ENCODE data around the gene ARF6. TPM values are rescaled to one million over a fixed set of nuclear protein-coding genes. Genes with fewer than 3 reads are reported as not detected.

ARF6 gene
- total RNA-seq, 1 donor from 2014 or later = 61.5 TPM

- Histone ChIP-seq H3K4me1 (no peaks in the 10 kb centered on the region), H3K9me3 (no peaks in the 10 kb centered on the region), H3K27ac (no peak overlapping the region), H3K4me3 (no peak overlapping the region), H3K36me3 (no peaks in the 10 kb centered on the region), H3K27me3 (no peaks in the 10 kb centered on the region)
- no peak for DNase-seq
- intact Hi-C loops (cut with DNase I) = no loop called here
- no peak for TF ChIP-seq CTCF (IDR thresholded peaks at IDR 0.05)
- ATAC-seq = no peak
These were observed 11.4 kb upstream of the ARF6 start for GRCh38 chr14:49881350-49882001.

- intact Hi-C loops (cut with DNase I) = no loop called here
- no peak overlapping the region for H3K27ac ChIP-seq
- no peaks in the 10 kb centered on the region for H3K4me1 ChIP-seq
- H3K9me3 ChIP-seq = no peaks in the 10 kb centered on the region
- ATAC-seq (peak; percentile 49), DNase-seq (no peak)
- H3K27me3 ChIP-seq = no peaks in the 10 kb centered on the region
- no peaks in the 10 kb centered on the region for H3K36me3 ChIP-seq
- no peak for TF ChIP-seq CTCF (IDR thresholded peaks at IDR 0.05)
- no peak overlapping the region for H3K4me3 ChIP-seq
These were observed 9.8 kb upstream of the ARF6 start for GRCh38 chr14:49882826-49883694.

- Histone ChIP-seq H3K36me3 (no peaks in the 10 kb centered on the region), H3K4me1 (peaks cover 5% of the 10 kb centered on the region), H3K27ac (no peak overlapping the region), H3K27me3 (no peaks in the 10 kb centered on the region), H3K9me3 (no peaks in the 10 kb centered on the region), H3K4me3 (no peak overlapping the region)
- intact Hi-C loops (cut with DNase I) = no loop called here
- no peak for ATAC-seq
- TF ChIP-seq CTCF (IDR thresholded peaks at IDR 0.05) = no peak
- DNase-seq = no peak
These were observed 6.4 kb upstream of the ARF6 start for GRCh38 chr14:49886523-49886922.

DNA sequence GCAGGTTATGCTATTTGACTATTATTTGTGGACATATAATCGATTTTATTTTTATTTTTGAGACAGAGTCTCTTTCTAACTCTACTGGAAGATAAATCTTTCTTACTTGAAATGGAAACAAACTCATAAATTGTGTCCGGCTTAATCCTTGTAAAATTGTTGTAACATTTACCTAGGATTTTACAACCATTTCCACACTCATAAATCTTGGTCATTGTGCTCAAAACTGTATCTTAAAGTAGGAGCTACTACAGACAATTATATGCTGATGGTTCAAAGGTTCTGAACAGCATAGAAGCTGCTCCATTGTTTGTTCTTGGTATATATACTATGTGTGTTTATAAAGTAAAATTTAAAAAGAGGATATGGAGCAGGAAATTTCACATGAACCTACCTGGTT lies 4.6 kb upstream of the ARF6 start:
- no peak for DNase-seq
- Histone ChIP-seq H3K4me1 (peaks cover 10% of the 10 kb centered on the region), H3K4me3 (no peak overlapping the region), H3K9me3 (no peaks in the 10 kb centered on the region), H3K36me3 (no peaks in the 10 kb centered on the region), H3K27ac (no peak overlapping the region), H3K27me3 (no peaks in the 10 kb centered on the region)
- TF ChIP-seq CTCF (IDR thresholded peaks at IDR 0.05) = no peak
- no peak for ATAC-seq
- intact Hi-C loops (cut with DNase I) = no loop called here

GRCh38 chr14:49892301-49892635 lies 614 bp upstream of the ARF6 start:
- intact Hi-C loops (cut with DNase I) = loop anchor here (5.0 kb wide), 1 partner anchor 110 kb away; no protein-coding TSS in a partner anchor
- H3K4me1 ChIP-seq = peaks cover 35% of the 10 kb centered on the region
- ATAC-seq = peak; percentile 67
- H3K9me3 ChIP-seq = no peaks in the 10 kb centered on the region
- peak overlapping the region; percentile 86 for H3K4me3 ChIP-seq
- no peak for TF ChIP-seq CTCF (IDR thresholded peaks at IDR 0.05)
- peaks cover 24% of the 10 kb centered on the region for H3K36me3 ChIP-seq
- H3K27ac ChIP-seq = peak overlapping the region; percentile 98
- no peak for DNase-seq
- no peaks in the 10 kb centered on the region for H3K27me3 ChIP-seq
